ENCODE results near the gene FGF23.

FGF23 gene

GRCh38 chr12:4402996-4403395, 23.5 kb upstream of the FGF23 start:
- no peak overlapping the region for H3K4me3 ChIP-seq (replicated peaks; ENCODE audit: low read depth, low read length)
- DNase-seq (ENCODE audit: extremely low read depth, low read depth): no peak
- TF ChIP-seq, protein P1, sequence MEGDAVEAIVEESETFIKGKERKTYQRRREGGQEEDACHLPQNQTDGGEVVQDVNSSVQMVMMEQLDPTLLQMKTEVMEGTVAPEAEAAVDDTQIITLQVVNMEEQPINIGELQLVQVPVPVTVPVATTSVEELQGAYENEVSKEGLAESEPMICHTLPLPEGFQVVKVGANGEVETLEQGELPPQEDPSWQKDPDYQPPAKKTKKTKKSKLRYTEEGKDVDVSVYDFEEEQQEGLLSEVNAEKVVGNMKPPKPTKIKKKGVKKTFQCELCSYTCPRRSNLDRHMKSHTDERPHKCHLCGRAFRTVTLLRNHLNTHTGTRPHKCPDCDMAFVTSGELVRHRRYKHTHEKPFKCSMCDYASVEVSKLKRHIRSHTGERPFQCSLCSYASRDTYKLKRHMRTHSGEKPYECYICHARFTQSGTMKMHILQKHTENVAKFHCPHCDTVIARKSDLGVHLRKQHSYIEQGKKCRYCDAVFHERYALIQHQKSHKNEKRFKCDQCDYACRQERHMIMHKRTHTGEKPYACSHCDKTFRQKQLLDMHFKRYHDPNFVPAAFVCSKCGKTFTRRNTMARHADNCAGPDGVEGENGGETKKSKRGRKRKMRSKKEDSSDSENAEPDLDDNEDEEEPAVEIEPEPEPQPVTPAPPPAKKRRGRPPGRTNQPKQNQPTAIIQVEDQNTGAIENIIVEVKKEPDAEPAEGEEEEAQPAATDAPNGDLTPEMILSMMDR (IDR thresholded peaks at IDR 0.05; ENCODE audit: low read depth, low read length, missing control alignments): no peak

DNA sequence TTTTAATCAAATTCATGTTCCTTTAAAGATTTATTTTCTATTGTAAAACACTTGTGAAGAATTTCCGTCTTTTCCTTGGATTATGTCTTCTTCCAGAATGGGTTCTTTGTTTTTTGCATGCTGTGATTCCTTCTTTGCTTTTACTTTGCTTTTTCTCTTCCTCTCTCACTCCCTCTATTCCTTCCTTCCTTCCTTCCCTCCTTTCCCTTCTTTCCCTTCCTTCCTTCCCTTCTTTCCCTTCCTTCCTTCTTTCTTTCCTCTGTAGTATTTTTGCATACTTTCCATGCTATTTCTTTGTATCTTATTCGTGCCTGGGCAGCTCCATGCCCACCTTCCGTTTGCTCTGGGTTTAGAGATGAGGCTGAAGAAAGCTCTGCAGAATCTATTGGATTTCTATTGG, 21.6 kb upstream of the FGF23 start:
- TF ChIP-seq, protein P1 (IDR thresholded peaks at IDR 0.05; ENCODE audit: low read depth, low read length, missing control alignments): no peak
- DNase-seq (ENCODE audit: extremely low read depth, low read depth): no peak
- no peak overlapping the region for H3K4me3 ChIP-seq (replicated peaks; ENCODE audit: low read depth, low read length)

- DNase-seq (ENCODE audit: extremely low read depth, low read depth): no peak
- no peak overlapping the region for H3K4me3 ChIP-seq (replicated peaks; ENCODE audit: low read depth, low read length)
- TF ChIP-seq, protein P1 (IDR thresholded peaks at IDR 0.05; ENCODE audit: low read depth, low read length, missing control alignments): no peak
Measured at GRCh38 chr12:4395818-4396217, 16.3 kb upstream of the FGF23 start.

DNA sequence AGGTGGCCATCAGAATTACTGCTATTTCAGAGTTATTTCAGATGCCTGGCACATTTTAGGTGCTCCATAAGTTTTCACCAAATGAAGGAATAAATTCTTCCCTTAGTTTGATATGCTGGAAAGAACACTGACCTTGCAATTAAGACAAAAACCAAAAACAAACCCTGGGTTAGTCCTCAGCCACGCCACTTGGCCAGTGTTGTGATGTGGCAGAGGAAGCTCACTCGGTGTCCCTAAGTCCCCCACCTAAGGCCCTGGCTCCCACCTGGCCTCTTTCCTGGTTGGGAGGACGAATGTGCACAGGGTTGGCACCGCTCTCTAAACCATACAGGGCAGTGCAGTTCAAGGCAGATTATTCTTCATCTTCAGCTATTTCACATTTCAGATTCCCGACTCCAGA, 13.7 kb upstream of the FGF23 start:
- TF ChIP-seq, protein P1 (IDR thresholded peaks at IDR 0.05; ENCODE audit: low read depth, low read length, missing control alignments): no peak
- no peak for DNase-seq (ENCODE audit: extremely low read depth, low read depth)
- H3K4me3 ChIP-seq (replicated peaks; ENCODE audit: low read depth, low read length): no peak overlapping the region

- DNase-seq (ENCODE audit: extremely low read depth, low read depth): no peak
- H3K4me3 ChIP-seq (replicated peaks; ENCODE audit: low read depth, low read length): no peak overlapping the region
- TF ChIP-seq, protein P1 (IDR thresholded peaks at IDR 0.05; ENCODE audit: low read depth, low read length, missing control alignments): no peak
Measured at GRCh38 chr12:4392223-4392742, 12.8 kb upstream of the FGF23 start.

GRCh38 chr12:4388662-4389061, 9.2 kb upstream of the FGF23 start:
- H3K4me3 ChIP-seq (replicated peaks; ENCODE audit: low read depth, low read length): no peak overlapping the region
- TF ChIP-seq, protein P1 (IDR thresholded peaks at IDR 0.05; ENCODE audit: low read depth, low read length, missing control alignments): no peak
- DNase-seq (ENCODE audit: extremely low read depth, low read depth): no peak

DNA sequence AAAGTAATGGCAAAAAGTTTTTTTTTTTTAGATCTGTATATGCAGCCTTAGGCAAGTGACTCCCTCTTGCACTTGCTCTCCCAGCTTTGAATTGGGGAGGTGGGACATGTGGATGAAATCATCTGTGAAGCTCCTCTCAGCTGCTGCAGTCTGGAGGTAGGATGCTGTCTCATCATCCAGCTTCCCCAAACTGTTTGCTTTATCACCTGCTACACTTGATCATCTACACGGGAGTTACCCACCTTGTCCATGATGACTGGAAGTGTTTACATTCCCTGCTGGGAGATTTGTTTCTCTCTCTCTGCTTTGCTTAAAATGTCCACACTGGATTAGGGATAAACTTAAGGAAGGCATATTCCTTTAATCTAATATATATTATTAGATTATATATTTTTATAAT, 8.5 kb upstream of the FGF23 start:
- no peak for DNase-seq (ENCODE audit: extremely low read depth, low read depth)
- TF ChIP-seq, protein P1 (IDR thresholded peaks at IDR 0.05; ENCODE audit: low read depth, low read length, missing control alignments): no peak
- H3K4me3 ChIP-seq (replicated peaks; ENCODE audit: low read depth, low read length): no peak overlapping the region
